Stimulated activated CD8-positive, alpha-beta memory T cell treated with anti-CD3 and anti-CD28 coated beads, Interleukin-4, amount 100 ng/mL, for 1 hour (primary cell): ENCODE measurements around the gene NELFCD.
"Not testable (repeated sequence)": the region's sequence is repeated elsewhere in the genome, so short reads cannot be mapped to it uniquely, and the experiment has no call there.

Source experiments
- DNase-seq, 2 donors: peaks; one replicate each; pipeline ENCODE4 v3.0.0-alpha.2; 2020; ENCODE audit warnings: low read depth in 2 of 2, low spot score in 1 of 2

NELFCD gene

GRCh38 chr20:59007665-59008511 is 26.8 kb downstream of the NELFCD start:
- DNase-seq = no peak

- no peak for DNase-seq
These were observed 27.8 kb downstream of the NELFCD start for GRCh38 chr20:59008715-59009336.

DNA sequence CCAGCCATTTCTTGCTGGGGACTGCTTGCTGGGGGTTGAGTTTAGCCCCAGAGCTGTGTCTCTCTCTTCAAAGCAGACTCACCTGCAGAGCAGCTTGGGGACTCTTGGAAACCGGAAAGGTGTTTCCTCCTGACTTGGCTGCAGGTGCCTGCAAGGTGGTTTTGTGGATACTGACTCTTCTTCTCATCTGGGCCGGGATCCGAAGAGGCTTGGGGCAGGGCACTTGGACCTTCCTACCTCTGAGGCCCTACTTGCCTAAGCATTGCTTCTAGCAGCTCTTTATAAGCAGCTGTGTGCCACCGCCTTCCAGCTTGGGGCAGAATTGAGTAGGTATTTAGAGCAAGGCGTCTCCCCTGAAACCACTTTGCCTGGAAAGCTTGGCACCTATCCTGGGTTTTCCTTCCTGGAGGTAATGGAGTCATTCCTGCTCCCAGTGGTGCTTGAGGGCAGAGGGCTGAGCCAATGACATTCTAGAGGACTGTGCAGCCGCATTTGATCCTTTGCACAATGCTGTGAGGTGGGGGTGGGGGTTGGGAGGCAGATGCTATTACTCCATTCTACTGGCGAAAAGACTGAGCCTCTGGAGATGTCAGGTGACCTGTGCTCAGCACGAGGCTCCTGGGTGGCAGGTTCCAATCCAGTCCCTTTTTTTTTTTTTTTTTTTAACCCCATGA is 29.4 kb downstream of the NELFCD start:
- no peak for DNase-seq

GRCh38 chr20:59010995-59011873 is 30.2 kb downstream of the NELFCD start:
- DNase-seq = no peak

DNA sequence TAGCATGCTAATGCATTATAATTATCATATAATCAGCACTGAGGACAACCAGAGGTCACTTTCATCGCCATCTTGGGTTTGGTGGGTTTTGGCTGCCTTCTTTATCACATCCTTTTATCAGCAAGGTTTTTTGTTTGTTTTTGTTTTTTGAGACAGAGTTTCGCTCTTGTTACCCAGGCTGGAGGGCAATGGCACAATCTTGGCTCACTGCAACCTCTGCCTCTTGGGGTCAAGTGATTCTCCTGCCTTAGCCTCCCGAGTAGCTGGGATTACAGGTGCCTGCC is 30.8 kb downstream of the NELFCD start:
- not testable (repeated sequence) for DNase-seq

DNA sequence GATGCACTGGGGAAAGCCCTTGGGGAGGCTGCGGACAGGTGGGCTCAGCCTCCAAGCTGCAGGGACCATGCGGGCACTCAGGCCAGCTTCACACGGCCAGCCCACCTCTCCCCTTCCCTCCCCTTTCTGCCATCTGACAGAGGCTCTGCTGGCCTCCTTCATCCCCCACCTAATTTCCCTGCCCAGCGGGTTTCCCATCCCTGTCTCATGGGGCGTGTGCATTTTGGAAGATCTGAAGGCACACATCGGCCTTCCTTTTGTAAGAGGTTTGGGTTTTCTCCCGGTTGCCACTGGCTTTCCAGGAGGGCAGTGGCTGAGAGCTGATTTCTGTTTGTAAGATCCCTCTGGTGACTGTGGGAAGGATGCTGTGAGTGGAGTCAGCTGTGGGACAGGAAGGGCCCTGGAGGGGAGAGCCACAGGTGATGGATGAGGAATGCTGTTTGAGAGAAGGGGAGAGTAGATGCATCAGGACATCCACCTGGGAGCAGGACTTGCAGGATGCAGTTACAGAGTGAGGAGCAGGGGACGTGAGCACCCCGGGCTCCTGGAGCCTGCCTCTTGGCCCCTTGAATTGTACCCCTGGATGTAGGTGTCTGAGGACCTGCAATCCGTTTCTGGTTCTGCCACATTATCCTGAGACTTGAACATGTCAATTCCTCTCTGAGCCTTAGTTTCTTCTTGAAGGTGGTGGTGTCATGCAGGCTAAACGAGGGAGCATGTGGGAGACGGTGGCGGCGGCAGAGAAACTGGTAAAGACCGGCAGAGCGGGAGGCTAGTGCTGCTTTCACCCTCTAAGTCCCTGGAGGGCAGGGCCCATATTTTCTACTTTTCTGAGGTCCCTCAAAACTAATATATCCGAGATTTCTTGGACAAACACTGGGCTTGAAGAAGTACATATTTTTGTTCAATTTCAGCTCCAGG is 32.2 kb downstream of the NELFCD start:
- DNase-seq = no peak

- DNase-seq = no peak
These were observed 33.0 kb downstream of the NELFCD start for GRCh38 chr20:59013959-59014608.

DNA sequence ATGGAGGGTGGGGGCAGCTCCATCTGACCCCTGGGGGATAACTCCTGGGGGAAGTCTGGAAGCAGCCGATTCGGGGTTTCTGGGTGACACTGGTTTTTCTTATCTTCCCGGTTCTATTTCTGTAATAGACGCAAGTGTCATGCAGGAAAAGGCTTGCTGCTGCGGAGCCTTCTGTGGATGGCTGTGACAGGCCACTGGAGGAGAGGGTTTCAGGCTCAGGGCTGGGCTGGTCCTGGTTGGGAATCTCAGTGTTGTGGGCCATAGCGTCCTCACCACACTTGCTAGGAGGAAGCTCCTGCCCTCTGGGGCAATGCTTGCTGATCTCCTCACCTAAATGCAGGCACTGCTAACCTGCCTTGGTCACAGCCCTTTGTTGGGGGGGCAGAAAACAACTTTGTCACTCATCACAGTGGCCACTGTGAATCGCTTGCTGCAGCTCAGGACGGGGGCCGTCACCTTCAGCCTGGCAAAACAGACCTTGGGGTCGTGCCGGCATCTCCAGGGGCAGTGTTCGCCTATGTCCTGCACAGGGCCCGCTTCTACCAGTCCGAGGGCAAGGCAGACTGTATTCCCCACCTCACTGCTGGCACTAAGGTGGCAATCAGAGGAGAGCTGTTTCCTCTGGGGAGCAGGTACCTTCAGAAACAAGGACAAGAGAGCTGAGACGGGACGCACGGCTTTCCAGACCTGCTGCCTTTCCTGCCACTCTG is 33.8 kb downstream of the NELFCD start:
- no peak for DNase-seq

GRCh38 chr20:59015411-59015810 is 34.4 kb downstream of the NELFCD start:
- no peak for DNase-seq

GRCh38 chr20:59015812-59016711 is 35.0 kb downstream of the NELFCD start:
- no peak for DNase-seq

DNA sequence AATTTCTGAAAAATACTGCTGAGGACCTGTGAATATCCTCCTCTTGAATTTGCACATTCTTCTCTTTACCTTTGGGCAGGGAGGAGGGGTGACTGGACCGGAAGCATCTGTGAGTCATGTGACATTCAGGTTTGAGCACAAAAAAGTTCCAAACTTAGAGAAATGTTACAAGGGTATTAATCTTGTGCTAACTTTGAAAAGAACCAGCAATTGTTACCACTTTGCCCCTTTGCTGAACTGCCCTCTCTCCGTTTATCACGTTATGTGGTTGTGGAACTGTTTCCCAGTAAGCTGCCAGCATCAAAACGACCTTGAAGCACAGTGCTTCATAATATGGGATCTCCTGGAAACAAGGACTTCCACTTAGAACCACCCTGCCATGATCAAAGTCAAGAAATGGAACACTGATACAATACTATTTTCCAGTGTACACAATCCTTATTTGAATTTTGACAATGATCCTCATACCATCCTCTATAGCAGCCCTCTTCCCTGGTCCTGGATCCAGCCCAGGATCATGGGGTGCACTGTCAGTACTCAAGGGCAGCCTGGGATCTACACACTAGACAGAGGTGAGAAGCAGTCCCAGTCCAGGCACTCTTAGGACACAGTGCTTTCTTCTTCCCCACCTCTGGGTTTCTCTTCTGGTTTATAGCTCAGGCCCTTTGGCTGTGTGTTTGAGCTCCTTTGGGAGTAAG is 35.9 kb downstream of the NELFCD start:
- no peak for DNase-seq

DNA sequence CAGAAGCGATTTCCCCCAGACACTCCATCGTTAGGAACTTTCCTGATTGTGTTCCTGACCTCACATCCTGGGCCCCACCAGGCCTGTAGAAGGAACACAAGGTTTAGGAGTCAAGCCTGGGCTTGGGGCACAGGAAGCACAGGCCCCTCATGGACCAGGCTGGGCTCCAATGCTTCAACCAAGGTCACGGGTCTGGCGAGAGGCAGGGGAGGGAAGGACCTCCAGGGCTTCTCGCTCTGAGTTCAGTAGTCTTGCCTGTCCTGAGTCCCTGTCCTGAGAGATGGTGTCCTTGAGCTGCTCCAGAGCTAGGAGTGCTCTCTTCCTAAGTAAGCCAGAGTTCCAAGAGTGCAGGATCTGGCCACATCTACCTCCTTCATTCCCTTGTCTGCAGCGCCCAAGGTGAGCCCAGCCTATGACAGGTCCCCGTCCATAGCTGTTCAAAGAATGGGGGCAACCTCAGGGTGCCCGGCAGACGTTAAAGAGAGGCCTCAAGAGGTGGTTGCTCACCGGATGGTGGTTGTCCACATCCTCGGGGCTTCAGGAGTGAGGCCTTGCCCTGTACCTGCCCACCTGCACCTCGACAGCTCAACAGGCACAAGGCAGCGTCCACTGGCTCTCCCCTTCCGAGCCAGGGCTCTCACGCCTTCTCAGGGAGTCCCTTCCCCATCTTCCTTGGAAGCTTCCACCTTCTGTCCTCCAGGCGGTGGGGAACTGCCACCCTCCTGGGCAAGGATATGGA is 36.6 kb downstream of the NELFCD start:
- DNase-seq = no peak

- DNase-seq = no peak
These were observed 37.8 kb downstream of the NELFCD start for GRCh38 chr20:59018817-59019216.

- no peak for DNase-seq
These were observed 38.2 kb downstream of the NELFCD start, which contains the start of gene TUBB1 for GRCh38 chr20:59019217-59019616. Gene TUBB1, plus strand, starts transcription at chr20:59019429. Its CDS starts 94 bp downstream, at chr20:59019523.

DNA sequence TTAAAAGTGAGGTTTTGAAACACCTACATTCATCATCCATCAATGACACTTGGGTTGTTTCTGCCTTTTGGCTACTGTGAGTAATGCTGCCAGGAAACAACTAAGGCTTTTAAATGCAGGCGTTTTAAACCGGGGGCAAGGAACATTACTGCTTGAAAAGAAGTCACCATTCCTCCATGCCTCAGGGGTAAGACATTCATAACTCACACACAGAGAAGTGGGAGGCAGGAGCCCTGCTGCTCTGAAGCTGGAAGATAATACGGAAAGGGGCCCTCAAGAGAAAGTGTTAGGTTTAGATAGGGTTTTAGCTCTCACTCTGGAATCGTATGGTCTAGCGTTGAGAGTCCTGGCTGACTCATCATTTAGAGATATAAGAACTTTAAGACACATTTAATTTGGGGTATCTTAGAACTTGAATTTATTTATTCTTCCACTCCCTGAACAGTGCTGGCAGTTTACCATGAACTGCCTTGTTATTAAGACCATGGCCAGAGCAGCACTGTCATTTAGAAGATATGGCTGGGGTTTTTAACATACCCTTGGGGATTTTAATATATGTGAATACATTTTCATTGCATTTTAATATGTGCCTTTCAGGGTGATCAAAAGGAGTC is 40.0 kb downstream of the NELFCD start:
- DNase-seq = no peak

DNA sequence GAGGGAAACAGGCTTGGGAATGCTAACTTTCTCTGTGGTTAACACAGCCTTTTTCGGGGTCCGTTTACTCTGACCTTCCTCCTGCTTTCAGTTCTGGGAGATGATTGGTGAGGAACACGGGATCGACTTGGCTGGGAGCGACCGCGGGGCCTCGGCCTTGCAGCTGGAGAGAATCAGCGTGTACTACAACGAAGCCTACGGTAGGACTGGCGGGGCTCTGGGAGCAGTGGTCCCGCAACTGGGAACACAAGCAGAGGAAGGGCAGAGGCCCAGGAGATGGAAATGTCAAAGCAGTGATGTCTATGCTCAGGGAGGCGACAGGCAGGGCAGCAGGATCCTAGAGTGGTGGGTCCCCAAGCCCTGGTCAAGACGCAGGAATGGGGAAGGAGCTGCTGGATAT is 41.7 kb downstream of the NELFCD start:
- DNase-seq = no peak
